GM12892 (cell line): ENCODE results near the gene GARNL3.

Experiments used
- POLR2A ChIP-seq: IDR thresholded peaks from 2 replicates; pipeline ENCODE4 v1.6.1; 2011; ENCODE audit warnings: low read depth, low read length, control low read depth
- POLR2AphosphoS5 ChIP-seq: IDR thresholded peaks from 2 replicates; pipeline ENCODE4 v1.6.1; 2011; ENCODE audit warnings: low read depth, low read length, control low read depth
- TAF1 ChIP-seq: IDR thresholded peaks from 2 replicates; pipeline ENCODE4 v1.6.1; 2011; ENCODE audit warnings: low read depth, mild to moderate bottlenecking, control low read depth, low read length, borderline replicate concordance

GRCh38 chr9:127340721-127341120 lies 76.1 kb downstream of the GARNL3 start:
- TF ChIP-seq POLR2A: no peak
- TF ChIP-seq POLR2AphosphoS5: no peak
- TF ChIP-seq TAF1: no peak
